AG10803 (cell line): ENCODE results near the gene CRYZL1.
A peak's percentile ranks its signal among the peaks of the same experiment; 100 is the strongest.

Experiments
- DNase-seq: peaks from one replicate; pipeline ENCODE4 v3.0.0; 2010; ENCODE audit warnings: low read depth
- H3K4me3 ChIP-seq: 2 replicates; pipeline ENCODE4 v1.5.1; 2011; ENCODE audit warnings: mild to moderate bottlenecking, low read length, control low read depth
- CTCF ChIP-seq: conservative IDR thresholded peaks from 2 replicates; pipeline ENCODE4 v1.5.1; 2011; ENCODE audit warnings: mild to moderate bottlenecking, low read length, control low read depth, inconsistent platforms

CRYZL1 gene

GRCh38 chr21:33552093-33552998, 89.2 kb downstream of the CRYZL1 start:
- TF ChIP-seq CTCF: no peak

GRCh38 chr21:33551664-33552063, 89.9 kb downstream of the CRYZL1 start:
- TF ChIP-seq CTCF: no peak
- no peak for DNase-seq
- H3K4me3 ChIP-seq: no peak overlapping the region

More at GRCh38 chr21:33552093-33552998, 89.2 kb downstream of the CRYZL1 start:
- no peak overlapping the region for H3K4me3 ChIP-seq
- no peak for DNase-seq

- no peak for TF ChIP-seq CTCF
- DNase-seq: no peak
- H3K4me3 ChIP-seq: no peak overlapping the region
Measured at GRCh38 chr21:33550772-33551660, 90.5 kb downstream of the CRYZL1 start.

- H3K4me3 ChIP-seq: no peak overlapping the region
- DNase-seq: no peak
- no peak for TF ChIP-seq CTCF
Measured at GRCh38 chr21:33549848-33550771, 91.4 kb downstream of the CRYZL1 start.

GRCh38 chr21:33546086-33546485, 95.5 kb downstream of the CRYZL1 start:
- TF ChIP-seq CTCF: no peak
- DNase-seq: no peak
- H3K4me3 ChIP-seq: no peak overlapping the region

GRCh38 chr21:33544451-33545195, 96.9 kb downstream of the CRYZL1 start:
- TF ChIP-seq CTCF: no peak
- peak overlapping the region; percentile 75 for H3K4me3 ChIP-seq
- DNase-seq: no peak
